ENCODE measurements around the gene S100A8. TPM values are rescaled to one million over a fixed set of nuclear protein-coding genes. Genes with fewer than 3 reads are reported as not detected.

The S100A8 gene
- total RNA-seq, 1 donor from 2014 or later, result not detected

DNA sequence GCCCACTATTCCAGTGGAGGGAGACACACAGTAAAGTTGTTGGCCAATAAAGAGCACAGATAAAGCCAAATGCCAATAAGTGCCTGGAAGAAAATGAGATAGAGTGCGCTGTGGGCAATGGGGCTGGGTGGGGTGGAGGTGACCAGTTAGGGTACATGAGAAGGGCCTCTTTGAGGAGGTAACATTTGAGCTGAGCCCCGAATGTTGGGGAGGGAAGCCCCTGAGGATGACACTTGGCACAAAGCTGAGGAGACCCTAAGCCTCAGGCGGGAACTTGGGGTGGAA, 32.2 kb downstream of the S100A8 start:
- no peak overlapping the region for H2AFZ ChIP-seq (ENCODE audit: low read depth, low read length)
- no peak for DNase-seq (ENCODE audit: low read depth)
- Mint-ChIP-seq H3K27me3 (ENCODE audit: low read depth, unreplicated experiment) (peaks cover 50% of the 10 kb centered on the region), H3K27ac (ENCODE audit: unreplicated experiment) (no peak overlapping the region), H3K36me3 (ENCODE audit: low read depth, unreplicated experiment) (peaks cover 1% of the 10 kb centered on the region), H3K4me1 (ENCODE audit: low read depth, unreplicated experiment) (no peaks in the 10 kb centered on the region), H3K9me3 (ENCODE audit: unreplicated experiment) (no peaks in the 10 kb centered on the region), H3K4me3 (ENCODE audit: unreplicated experiment) (no peak overlapping the region)
- H3K4me2 ChIP-seq (ENCODE audit: low read length), result no peak overlapping the region
- no peaks in the 10 kb centered on the region for H3K9me3 ChIP-seq (ENCODE audit: insufficient read depth, low read depth, low read length)
- no peaks in the 10 kb centered on the region for H3K36me3 ChIP-seq (ENCODE audit: insufficient read depth, low read length)
- H3K27me3 ChIP-seq (ENCODE audit: insufficient read depth, low read length), result no peaks in the 10 kb centered on the region
- TF ChIP-seq, protein P1, sequence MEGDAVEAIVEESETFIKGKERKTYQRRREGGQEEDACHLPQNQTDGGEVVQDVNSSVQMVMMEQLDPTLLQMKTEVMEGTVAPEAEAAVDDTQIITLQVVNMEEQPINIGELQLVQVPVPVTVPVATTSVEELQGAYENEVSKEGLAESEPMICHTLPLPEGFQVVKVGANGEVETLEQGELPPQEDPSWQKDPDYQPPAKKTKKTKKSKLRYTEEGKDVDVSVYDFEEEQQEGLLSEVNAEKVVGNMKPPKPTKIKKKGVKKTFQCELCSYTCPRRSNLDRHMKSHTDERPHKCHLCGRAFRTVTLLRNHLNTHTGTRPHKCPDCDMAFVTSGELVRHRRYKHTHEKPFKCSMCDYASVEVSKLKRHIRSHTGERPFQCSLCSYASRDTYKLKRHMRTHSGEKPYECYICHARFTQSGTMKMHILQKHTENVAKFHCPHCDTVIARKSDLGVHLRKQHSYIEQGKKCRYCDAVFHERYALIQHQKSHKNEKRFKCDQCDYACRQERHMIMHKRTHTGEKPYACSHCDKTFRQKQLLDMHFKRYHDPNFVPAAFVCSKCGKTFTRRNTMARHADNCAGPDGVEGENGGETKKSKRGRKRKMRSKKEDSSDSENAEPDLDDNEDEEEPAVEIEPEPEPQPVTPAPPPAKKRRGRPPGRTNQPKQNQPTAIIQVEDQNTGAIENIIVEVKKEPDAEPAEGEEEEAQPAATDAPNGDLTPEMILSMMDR (IDR thresholded peaks at IDR 0.05; ENCODE audit: insufficient read depth, low read depth, low read length), result no peak
- TF ChIP-seq EZH2 (IDR thresholded peaks at IDR 0.05; ENCODE audit: insufficient read depth, low read length), result no peak
- no peaks in the 10 kb centered on the region for H4K20me1 ChIP-seq (ENCODE audit: insufficient read depth, low read length)
- no peak overlapping the region for H3K9ac ChIP-seq (ENCODE audit: low read length)
- no peaks in the 10 kb centered on the region for H3K79me2 ChIP-seq (ENCODE audit: insufficient read depth, low read length)
- no peaks in the 10 kb centered on the region for H3K4me1 ChIP-seq (ENCODE audit: insufficient read depth, low read length)
- FAIRE-seq, result no peak
- no peak overlapping the region for H3K27ac ChIP-seq (ENCODE audit: low read depth, low read length)
- no peak overlapping the region for H3K4me3 ChIP-seq (ENCODE audit: insufficient read depth, low read depth, low read length)

DNA sequence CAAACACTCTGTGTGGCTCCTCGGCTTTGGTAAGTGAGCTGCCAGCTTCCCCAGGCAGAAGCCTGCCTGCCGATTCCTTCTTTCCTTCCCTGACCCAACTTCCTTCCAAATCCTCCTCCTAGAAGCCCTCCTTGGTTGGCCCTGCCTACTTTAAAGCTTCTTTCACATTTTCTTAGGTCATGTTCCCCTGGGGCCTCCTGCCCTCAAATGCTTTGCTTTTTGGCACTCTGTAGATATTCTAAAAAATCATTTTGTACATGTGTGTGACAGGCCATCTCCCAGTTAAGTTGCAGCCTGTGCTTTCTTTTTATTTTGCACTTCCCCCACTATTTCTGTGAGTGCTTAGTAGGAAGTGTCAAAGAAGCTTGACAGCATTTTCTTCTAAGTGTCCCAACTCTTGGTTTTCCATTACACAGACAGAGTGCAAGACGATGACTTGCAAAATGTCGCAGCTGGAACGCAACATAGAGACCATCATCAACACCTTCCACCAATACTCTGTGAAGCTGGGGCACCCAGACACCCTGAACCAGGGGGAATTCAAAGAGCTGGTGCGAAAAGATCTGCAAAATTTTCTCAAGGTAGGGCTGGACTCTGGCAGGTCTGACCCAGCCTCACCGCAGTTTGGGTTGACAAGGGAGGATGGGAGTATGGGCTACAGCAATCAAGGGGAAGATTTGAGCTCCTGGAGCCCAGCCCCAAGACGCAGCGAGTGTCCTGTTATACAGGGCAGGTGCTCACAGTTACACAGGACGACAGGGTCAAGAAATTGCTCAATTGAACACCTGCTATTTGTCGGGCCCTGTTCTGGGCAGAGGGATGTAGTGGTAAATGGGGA, 32.8 kb downstream of the S100A8 start, which contains the start of gene S100A9:
Gene S100A9, plus strand, starts transcription at position 2 of the 838 bp plus-strand sequence. Its CDS starts 430 bp downstream, at position 432.
- Histone ChIP-seq H3K79me2 (ENCODE audit: insufficient read depth, low read length) (no peaks in the 10 kb centered on the region), H3K4me2 (ENCODE audit: low read length) (no peak within 1 kb of the TSS), H3K9me3 (ENCODE audit: insufficient read depth, low read depth, low read length) (no peaks in the 10 kb centered on the region), H3K4me1 (ENCODE audit: insufficient read depth, low read length) (no peaks in the 10 kb centered on the region), H3K27ac (ENCODE audit: low read depth, low read length) (no peak within 1 kb of the TSS), H3K4me3 (ENCODE audit: insufficient read depth, low read depth, low read length) (no peak within 1 kb of the TSS), H3K27me3 (ENCODE audit: insufficient read depth, low read length) (no peaks in the 10 kb centered on the region), H3K36me3 (ENCODE audit: insufficient read depth, low read length) (no peaks in the 10 kb centered on the region), H2AFZ (ENCODE audit: low read depth, low read length) (no peak within 1 kb of the TSS), H3K9ac (ENCODE audit: low read length) (no peak within 1 kb of the TSS), H4K20me1 (ENCODE audit: insufficient read depth, low read length) (no peaks in the 10 kb centered on the region)
- FAIRE-seq, result no peak
- H3K4me1 Mint-ChIP-seq (ENCODE audit: low read depth, unreplicated experiment), result no peaks in the 10 kb centered on the region
- no peaks in the 10 kb centered on the region for H3K9me3 Mint-ChIP-seq (ENCODE audit: unreplicated experiment)
- H3K27me3 Mint-ChIP-seq (ENCODE audit: low read depth, unreplicated experiment), result peaks cover 49% of the 10 kb centered on the region
- TF ChIP-seq EZH2 (IDR thresholded peaks at IDR 0.05; ENCODE audit: insufficient read depth, low read length), result no peak
- TF ChIP-seq, protein P1 (IDR thresholded peaks at IDR 0.05; ENCODE audit: insufficient read depth, low read depth, low read length), result no peak
- H3K4me3 Mint-ChIP-seq (ENCODE audit: unreplicated experiment), result no peak within 1 kb of the TSS
- no peak within 1 kb of the TSS for H3K27ac Mint-ChIP-seq (ENCODE audit: unreplicated experiment)
- DNase-seq (ENCODE audit: low read depth), result no peak
- H3K36me3 Mint-ChIP-seq (ENCODE audit: low read depth, unreplicated experiment), result peaks cover 1% of the 10 kb centered on the region
